ENCODE results near the gene IPCEF1.

The IPCEF1 gene

GRCh38 chr6:154319231-154319858, 37.3 kb downstream of the IPCEF1 start:
- ChIA-PET POLR2A (no interaction called here), CTCF (interaction anchor here (0.6 kb wide), 1 partner anchor 44 kb away, joined by 3 read pairs; no protein-coding TSS in a partner anchor)
- no peak for DNase-seq (ENCODE audit: extremely low spot score)
- TF ChIP-seq, protein P1, sequence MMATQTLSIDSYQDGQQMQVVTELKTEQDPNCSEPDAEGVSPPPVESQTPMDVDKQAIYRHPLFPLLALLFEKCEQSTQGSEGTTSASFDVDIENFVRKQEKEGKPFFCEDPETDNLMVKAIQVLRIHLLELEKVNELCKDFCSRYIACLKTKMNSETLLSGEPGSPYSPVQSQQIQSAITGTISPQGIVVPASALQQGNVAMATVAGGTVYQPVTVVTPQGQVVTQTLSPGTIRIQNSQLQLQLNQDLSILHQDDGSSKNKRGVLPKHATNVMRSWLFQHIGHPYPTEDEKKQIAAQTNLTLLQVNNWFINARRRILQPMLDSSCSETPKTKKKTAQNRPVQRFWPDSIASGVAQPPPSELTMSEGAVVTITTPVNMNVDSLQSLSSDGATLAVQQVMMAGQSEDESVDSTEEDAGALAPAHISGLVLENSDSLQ (IDR thresholded peaks at IDR 0.05): peak; percentile 75
- TF ChIP-seq TARDBP (IDR thresholded peaks at IDR 0.05): no peak

GRCh38 chr6:154318721-154319120, 37.9 kb downstream of the IPCEF1 start:
- POLR2A ChIA-PET: no interaction called here
- CTCF ChIA-PET: no interaction called here
- TF ChIP-seq NFRKB (IDR thresholded peaks at IDR 0.05) (no peak), ZNF384 (IDR thresholded peaks at IDR 0.05) (no peak), BHLHE40 (IDR thresholded peaks at IDR 0.05; ENCODE audit: borderline replicate concordance) (no peak), CTBP1 (IDR thresholded peaks at IDR 0.05; ENCODE audit: borderline replicate concordance) (no peak), TARDBP (IDR thresholded peaks at IDR 0.05) (no peak), SP1 (IDR thresholded peaks at IDR 0.05) (no peak), FOXK2 (IDR thresholded peaks at IDR 0.05) (no peak), HDGF (IDR thresholded peaks at IDR 0.05; ENCODE audit: borderline replicate concordance) (no peak), L3MBTL2 (conservative IDR thresholded peaks at IDR 0.05) (no peak), LEF1 (IDR thresholded peaks at IDR 0.05; ENCODE audit: borderline replicate concordance) (no peak), ELF4 (IDR thresholded peaks at IDR 0.05) (no peak), FOXA1 (IDR thresholded peaks at IDR 0.05) (no peak), FOXM1 (IDR thresholded peaks at IDR 0.05; ENCODE audit: borderline replicate concordance) (no peak), SUZ12 (IDR thresholded peaks at IDR 0.05) (no peak)
- TF ChIP-seq, protein P1 (IDR thresholded peaks at IDR 0.05): no peak
- DNase-seq (ENCODE audit: extremely low spot score): no peak

DNA sequence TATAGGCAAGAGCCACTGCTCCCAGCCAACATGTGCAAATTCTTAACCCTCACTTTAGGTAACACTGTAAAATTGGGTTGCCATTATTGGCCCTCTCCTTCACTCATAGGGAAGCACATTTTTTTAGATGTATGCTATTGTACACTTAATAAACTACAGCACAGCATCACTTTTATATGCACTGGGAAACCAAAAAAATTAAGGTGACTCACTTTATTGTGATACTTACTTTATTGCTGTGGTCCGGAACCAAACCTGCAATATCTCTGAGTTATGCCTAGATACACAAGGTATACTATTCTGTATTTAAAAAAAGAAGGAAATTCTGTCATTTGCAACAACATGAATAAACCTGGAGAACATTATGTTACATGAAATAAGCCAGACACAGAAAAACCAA, 40.5 kb downstream of the IPCEF1 start:
- TF ChIP-seq LEF1 (IDR thresholded peaks at IDR 0.05; ENCODE audit: borderline replicate concordance) (no peak), TARDBP (IDR thresholded peaks at IDR 0.05) (no peak), FOXM1 (IDR thresholded peaks at IDR 0.05; ENCODE audit: borderline replicate concordance) (no peak), BHLHE40 (IDR thresholded peaks at IDR 0.05; ENCODE audit: borderline replicate concordance) (no peak), ELF4 (IDR thresholded peaks at IDR 0.05) (no peak), NFRKB (IDR thresholded peaks at IDR 0.05) (no peak), SP1 (IDR thresholded peaks at IDR 0.05) (no peak), FOXK2 (IDR thresholded peaks at IDR 0.05) (no peak), CTBP1 (IDR thresholded peaks at IDR 0.05; ENCODE audit: borderline replicate concordance) (no peak), ZNF384 (IDR thresholded peaks at IDR 0.05) (no peak)
- POLR2A ChIA-PET: no interaction called here
- CTCF ChIA-PET: no interaction called here
- no peak for DNase-seq (ENCODE audit: extremely low spot score)

DNA sequence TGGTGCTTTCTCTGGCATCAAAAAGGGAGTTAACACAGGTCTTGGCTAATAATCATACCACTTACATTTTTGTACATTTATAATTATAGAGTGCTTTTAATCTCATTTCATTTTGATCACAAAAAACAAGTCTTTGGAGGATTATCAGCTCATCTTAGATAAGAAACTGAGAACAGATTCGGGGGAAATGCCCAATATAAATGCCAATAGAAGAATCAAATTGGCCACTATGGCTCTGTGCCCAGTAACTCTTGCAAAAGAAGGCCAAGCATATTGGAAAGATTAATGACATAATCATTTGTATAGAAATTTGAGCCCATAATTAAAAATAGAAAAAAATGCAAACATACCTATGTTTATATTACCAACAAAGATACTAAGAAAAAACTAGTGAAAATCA, 42.5 kb downstream of the IPCEF1 start:
- ChIA-PET POLR2A (no interaction called here), CTCF (interaction anchor here (0.6 kb wide), 1 partner anchor 145 kb away, joined by 4 read pairs; no protein-coding TSS in a partner anchor)
- no peak for DNase-seq (ENCODE audit: extremely low spot score)
- TF ChIP-seq FOXM1 (IDR thresholded peaks at IDR 0.05; ENCODE audit: borderline replicate concordance) (no peak), BHLHE40 (IDR thresholded peaks at IDR 0.05; ENCODE audit: borderline replicate concordance) (no peak), TARDBP (IDR thresholded peaks at IDR 0.05) (no peak), LEF1 (IDR thresholded peaks at IDR 0.05; ENCODE audit: borderline replicate concordance) (no peak), NFRKB (IDR thresholded peaks at IDR 0.05) (no peak), ELF4 (IDR thresholded peaks at IDR 0.05) (no peak), FOXA1 (IDR thresholded peaks at IDR 0.05) (no peak), ZNF384 (IDR thresholded peaks at IDR 0.05) (no peak), ARNT (IDR thresholded peaks at IDR 0.05) (no peak), FOXK2 (IDR thresholded peaks at IDR 0.05) (no peak), SP1 (IDR thresholded peaks at IDR 0.05) (no peak)
- TF ChIP-seq, protein P1 (IDR thresholded peaks at IDR 0.05): no peak

DNA sequence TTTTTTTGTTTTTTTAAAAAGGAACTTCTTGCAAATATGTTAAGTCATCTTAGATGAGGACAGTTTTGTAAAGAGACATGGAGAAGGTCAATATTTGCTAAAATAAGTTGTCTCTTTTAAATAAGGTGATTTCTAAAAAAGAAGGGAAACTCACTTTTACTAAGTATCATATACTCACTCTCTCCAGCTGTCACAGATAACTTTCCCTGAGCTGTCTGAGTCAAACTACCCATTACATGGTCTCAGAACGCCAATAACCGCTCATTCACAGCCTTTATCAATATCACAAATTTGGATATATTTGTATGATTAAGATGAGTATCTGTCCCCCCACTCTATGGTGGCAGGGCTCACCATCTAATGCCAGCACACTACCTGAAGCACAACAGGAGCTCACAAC, 47.6 kb downstream of the IPCEF1 start:
- ChIA-PET CTCF (no interaction called here), POLR2A (no interaction called here)
- no peak for DNase-seq (ENCODE audit: extremely low spot score)
- TF ChIP-seq TARDBP (IDR thresholded peaks at IDR 0.05): no peak
- TF ChIP-seq NFRKB (IDR thresholded peaks at IDR 0.05): no peak
- TF ChIP-seq, protein P1 (IDR thresholded peaks at IDR 0.05): no peak
- no peak for TF ChIP-seq FOXA1 (IDR thresholded peaks at IDR 0.05)
- TF ChIP-seq L3MBTL2 (conservative IDR thresholded peaks at IDR 0.05): no peak
- no peak for TF ChIP-seq SP1 (IDR thresholded peaks at IDR 0.05)
- no peak for TF ChIP-seq CTBP1 (IDR thresholded peaks at IDR 0.05; ENCODE audit: borderline replicate concordance)
- TF ChIP-seq BHLHE40 (IDR thresholded peaks at IDR 0.05; ENCODE audit: borderline replicate concordance): no peak
- TF ChIP-seq FOXK2 (IDR thresholded peaks at IDR 0.05): no peak
- TF ChIP-seq SUZ12 (IDR thresholded peaks at IDR 0.05): no peak
- no peak for TF ChIP-seq FOXM1 (IDR thresholded peaks at IDR 0.05; ENCODE audit: borderline replicate concordance)
- no peak for TF ChIP-seq ELF4 (IDR thresholded peaks at IDR 0.05)
- TF ChIP-seq LEF1 (IDR thresholded peaks at IDR 0.05; ENCODE audit: borderline replicate concordance): no peak
- no peak for TF ChIP-seq ARNT (IDR thresholded peaks at IDR 0.05)
